Panc1 (cell line): ENCODE data around the gene GPA33. TPM values are rescaled to one million over a fixed set of nuclear protein-coding genes. Genes with fewer than 3 reads are reported as not detected.

Source experiments
- ATAC-seq: fragments of 200-7000 bp; cut with Tn5 transposase; 2 replicates; pipeline ENCODE4 v1.9.1; 2020; ENCODE audit warnings: mild to moderate bottlenecking, moderate library complexity
- BruUV-seq: library from RNA; stranded (reverse); fragments of 400-500 nt; replicated peaks from 2 replicates; lab custom pipeline; 2021; lab: Mats Ljungman, UMichigan
- CTCF ChIA-PET: fragments of 300-600 bp; sonication (Branson Sonifier 250); formaldehyde crosslinking; loops from one replicate; lab custom pipeline; 2022; ENCODE audit warnings: antibody characterized with exemption; lab: Charles Lee
- POLR2A ChIA-PET: fragments of 300-600 bp; sonication (Branson Sonifier 250); formaldehyde crosslinking; loops from one replicate; lab custom pipeline; 2022; ENCODE audit warnings: antibody characterized with exemption; lab: Charles Lee
- DNase-seq: peaks from one replicate; pipeline ENCODE4 v3.0.0-alpha.2; 2010; ENCODE audit warnings: low read depth, low spot score
- H3K27ac ChIP-seq: 2 replicates; pipeline ENCODE4 v1.5.1; 2011; ENCODE audit warnings: mild to moderate bottlenecking, low read length, inconsistent platforms
- H3K27me3 ChIP-seq: fragments of 200-500 bp; sonication (Bioruptor generic); 2 replicates; pipeline ENCODE4 v1.6.0; 2014; ENCODE audit warnings: low read length, inconsistent platforms; ENCODE audit not compliant: control insufficient read depth, insufficient read depth
- H3K36me3 ChIP-seq: fragments of 200-500 bp; sonication (Bioruptor generic); 2 replicates; pipeline ENCODE4 v1.5.1; 2014; ENCODE audit warnings: inconsistent platforms, mild to moderate bottlenecking, low read length, moderate library complexity; ENCODE audit not compliant: control insufficient read depth, insufficient read depth
- H3K4me1 ChIP-seq: 2 replicates; pipeline ENCODE4 v1.5.1; 2011; ENCODE audit warnings: inconsistent platforms, mild to moderate bottlenecking, low read length, moderate library complexity; ENCODE audit not compliant: control insufficient read depth, insufficient read depth
- H3K4me3 ChIP-seq, 2 experiments: 2 replicates each; pipeline ENCODE4 v1.5.1; 2011 to 2012; ENCODE audit warnings: low read depth in 2 of 2, low read length in 2 of 2, mild to moderate bottlenecking in 2 of 2, inconsistent platforms in 1 of 2, moderate library complexity in 1 of 2
- H3K9me3 ChIP-seq: fragments of 200-500 bp; sonication (Bioruptor generic); 2 replicates; pipeline ENCODE4 v1.5.1; 2014; ENCODE audit warnings: low read depth, mild to moderate bottlenecking, inconsistent platforms, low read length, moderate library complexity; ENCODE audit not compliant: control insufficient read depth, insufficient read depth
- CTCF ChIP-seq: fragments of 450-650 bp; IDR thresholded peaks from 2 replicates; pipeline ENCODE4 v1.5.1; 2017; ENCODE audit warnings: mild to moderate bottlenecking
- POLR2AphosphoS5 ChIP-seq: IDR thresholded peaks from 2 replicates; pipeline ENCODE4 v1.6.1; 2012; ENCODE audit warnings: mild to moderate bottlenecking, low read depth, low read length, moderate library complexity
- REST ChIP-seq, 2 experiments: IDR thresholded peaks; 2 replicates each; pipeline ENCODE4 v1.6.1; 2011 to 2012; ENCODE audit warnings: low read depth in 2 of 2, control low read depth in 1 of 2, low read length in 1 of 2, mild to moderate bottlenecking in 1 of 2, moderate library complexity in 1 of 2; ENCODE audit not compliant: insufficient read depth in 1 of 2
- SIN3A ChIP-seq: IDR thresholded peaks from 2 replicates; pipeline ENCODE4 v1.6.1; 2012; ENCODE audit warnings: low read depth, mild to moderate bottlenecking, low read length, moderate library complexity, borderline replicate concordance; ENCODE audit not compliant: insufficient read depth
- TCF7L2 ChIP-seq: IDR thresholded peaks from 2 replicates; pipeline ENCODE4 v1.6.1; 2011; ENCODE audit warnings: mild to moderate bottlenecking, low read depth, low read length, inconsistent platforms
- in situ Hi-C: cut with HindIII; loops from 2 replicates; pipeline ENCODE4 v1.10.0; 2016; ENCODE audit warnings: low sequenced_read_pairs, low pct_unique_long_range_greater_than_20kb
- intact Hi-C: fragments of 100-400 bp; cut with micrococcal nuclease; formaldehyde crosslinking; loops from one replicate; pipeline ENCODE4 v1.10.0; 2022; ENCODE audit not compliant: unreplicated experiment
- total RNA-seq: library from RNA; stranded (reverse); gene quantifications from one replicate; pipeline ENCODE4 v1.2.1, GENCODE V29; 2021; ENCODE audit not compliant: unreplicated experiment

Gene GPA33
- total RNA-seq, 1 experiment from 2014 or later, result 0.18 TPM

- no peak for TF ChIP-seq CTCF
- TF ChIP-seq POLR2AphosphoS5, result no peak
- TF ChIP-seq REST (IDR thresholded peaks at IDR 0.05; ENCODE audit: insufficient read depth in 1 of 2, low read depth in 2 of 2, low read length in 1 of 2), result no peak
- no peak for TF ChIP-seq SIN3A
- no peak for TF ChIP-seq TCF7L2
- in situ Hi-C loops (no loop called here), intact Hi-C loops (no loop called here)
- no peak overlapping the region for H3K27ac ChIP-seq
- ChIA-PET CTCF (interaction anchor here (0.7 kb wide), 1 partner anchor 34 kb away, joined by 4 read pairs; no protein-coding TSS in a partner anchor), POLR2A (no interaction called here)
- BruUV-seq, result no TSS peak
- H3K36me3 ChIP-seq, result no peaks in the 10 kb centered on the region
- H3K27me3 ChIP-seq, result peaks cover 20% of the 10 kb centered on the region
- H3K4me1 ChIP-seq, result no peaks in the 10 kb centered on the region
- H3K9me3 ChIP-seq, result no peaks in the 10 kb centered on the region
- H3K4me3 ChIP-seq, result no peak overlapping the region
- no peak for ATAC-seq
- no peak for DNase-seq
Observed at GRCh38 chr1:167126811-167127210, 36.6 kb upstream of the GPA33 start.

- H3K36me3 ChIP-seq, result no peaks in the 10 kb centered on the region
- CTCF ChIA-PET, result interaction anchor here (0.7 kb wide), 1 partner anchor 34 kb away, joined by 4 read pairs; no protein-coding TSS in a partner anchor
- intact Hi-C loops, result no loop called here
- TF ChIP-seq REST (IDR thresholded peaks at IDR 0.05; ENCODE audit: insufficient read depth in 1 of 2, low read depth in 2 of 2, low read length in 1 of 2), result no peak
- no peak for TF ChIP-seq CTCF
- TF ChIP-seq SIN3A, result no peak
- no peak for TF ChIP-seq TCF7L2
- POLR2A ChIA-PET, result no interaction called here
- no peak overlapping the region for H3K27ac ChIP-seq
- H3K27me3 ChIP-seq, result peaks cover 19% of the 10 kb centered on the region
- in situ Hi-C loops, result no loop called here
- no TSS peak for BruUV-seq
- no peaks in the 10 kb centered on the region for H3K4me1 ChIP-seq
- ATAC-seq (no peak), DNase-seq (no peak)
- H3K4me3 ChIP-seq, result no peak overlapping the region
- no peaks in the 10 kb centered on the region for H3K9me3 ChIP-seq
Observed at GRCh38 chr1:167126317-167126716, 36.1 kb upstream of the GPA33 start.
